Thoracic aorta (tissue), 2 donors: ENCODE measurements around the gene MYCBP2. TPM values are rescaled to one million over a fixed set of nuclear protein-coding genes. Genes with fewer than 3 reads are reported as not detected.

Source experiments
- ATAC-seq: fragments of 150-250 bp; one replicate; pipeline ENCODE4 v1.8.0; 2017; ENCODE audit warnings: low read depth; ENCODE audit not compliant: insufficient number of reproducible peaks, low FRiP score
- DNase-seq: peaks from one replicate; pipeline ENCODE4 v3.0.0-alpha.2; 2020; ENCODE audit warnings: low spot score
- H3K27ac ChIP-seq, 2 donors: fragments of 200-600 bp; sonication (generic); 1 replicate in 1 of 2; 2 replicates in 1 of 2; pipeline ENCODE4 v1.5.1; 2016; ENCODE audit warnings: mild to moderate bottlenecking in 2 of 2, moderate library complexity in 2 of 2
- H3K27me3 ChIP-seq: fragments of 200-600 bp; sonication (generic); replicated peaks from 2 replicates; pipeline ENCODE4 v1.6.0; 2016; ENCODE audit warnings: mild to moderate bottlenecking; ENCODE audit not compliant: insufficient read depth
- H3K36me3 ChIP-seq: fragments of 200-600 bp; sonication (generic); one replicate; pipeline ENCODE4 v1.5.1; 2016
- H3K4me1 ChIP-seq, 2 donors: fragments of 200-600 bp; sonication (generic); 1 replicate in 1 of 2; 2 replicates in 1 of 2; pipeline versions ENCODE4 v1.5.1 to v1.6.0; 2016; ENCODE audit warnings: low read depth in 2 of 2, mild to moderate bottlenecking in 1 of 2; ENCODE audit not compliant: control insufficient read depth in 1 of 2
- H3K4me3 ChIP-seq: fragments of 200-600 bp; sonication (generic); 2 replicates; pipeline ENCODE4 v1.5.1; 2016; ENCODE audit warnings: mild to moderate bottlenecking
- H3K9me3 ChIP-seq: fragments of 200-600 bp; sonication (generic); 2 replicates; pipeline ENCODE4 v1.5.1; 2016
- CTCF ChIP-seq: fragments of 200-600 bp; sonication (generic); IDR thresholded peaks from one replicate; pipeline ENCODE4 v1.5.1; 2019; ENCODE audit warnings: antibody characterized with exemption
- total RNA-seq, 2 donors: library from RNA; depleted of rRNA; stranded (reverse); fragments of >200 nt; gene quantifications; one replicate each; pipeline versions ENCODE4 v1.1.0 to v1.2.3, GENCODE V29; 2016

The MYCBP2 gene
- total RNA-seq, 2 donors from 2014 or later = 135 to 139 TPM

- Histone ChIP-seq H3K27me3 (no peaks in the 10 kb centered on the region), H3K4me1 (no peaks in the 10 kb centered on the region), H3K9me3 (no peaks in the 10 kb centered on the region), H3K4me3 (no peak overlapping the region), H3K27ac (no peak overlapping the region), H3K36me3 (no peaks in the 10 kb centered on the region)
- no peak for TF ChIP-seq CTCF
- no peak for ATAC-seq
- no peak for DNase-seq
These were observed 32.3 kb upstream of the MYCBP2 start for GRCh38 chr13:77359171-77359570.

GRCh38 chr13:77358001-77358400 is 31.1 kb upstream of the MYCBP2 start:
- no peak overlapping the region for H3K4me3 ChIP-seq
- H3K36me3 ChIP-seq = no peaks in the 10 kb centered on the region
- ATAC-seq (no peak), DNase-seq (no peak)
- H3K4me1 ChIP-seq = no peaks in the 10 kb centered on the region
- no peaks in the 10 kb centered on the region for H3K27me3 ChIP-seq
- H3K27ac ChIP-seq = no peak overlapping the region
- no peaks in the 10 kb centered on the region for H3K9me3 ChIP-seq
- no peak for TF ChIP-seq CTCF

- H3K36me3 ChIP-seq = no peaks in the 10 kb centered on the region
- H3K9me3 ChIP-seq = no peaks in the 10 kb centered on the region
- TF ChIP-seq CTCF = no peak
- DNase-seq (no peak), ATAC-seq (no peak)
- H3K27ac ChIP-seq = no peak overlapping the region
- H3K4me1 ChIP-seq = no peaks in the 10 kb centered on the region
- H3K27me3 ChIP-seq = no peaks in the 10 kb centered on the region
- H3K4me3 ChIP-seq = no peak overlapping the region
These were observed 29.3 kb upstream of the MYCBP2 start for GRCh38 chr13:77356155-77356554.

GRCh38 chr13:77353995-77354394 is 27.1 kb upstream of the MYCBP2 start:
- Histone ChIP-seq H3K4me3 (no peak overlapping the region), H3K27me3 (no peaks in the 10 kb centered on the region), H3K36me3 (no peaks in the 10 kb centered on the region), H3K4me1 (no peaks in the 10 kb centered on the region), H3K27ac (no peak overlapping the region), H3K9me3 (no peaks in the 10 kb centered on the region)
- no peak for TF ChIP-seq CTCF
- ATAC-seq (no peak), DNase-seq (no peak)

GRCh38 chr13:77351315-77351714 is 24.4 kb upstream of the MYCBP2 start:
- no peaks in the 10 kb centered on the region for H3K4me1 ChIP-seq
- no peak for ATAC-seq
- TF ChIP-seq CTCF = no peak
- no peak for DNase-seq
- no peak overlapping the region for H3K27ac ChIP-seq
- H3K9me3 ChIP-seq = no peaks in the 10 kb centered on the region
- H3K36me3 ChIP-seq = no peaks in the 10 kb centered on the region
- no peaks in the 10 kb centered on the region for H3K27me3 ChIP-seq
- no peak overlapping the region for H3K4me3 ChIP-seq
